AG09319 (cell line): ENCODE measurements around the gene SH3GL1.

Source experiments
- DNase-seq: peaks from one replicate; pipeline ENCODE4 v3.0.0-alpha.2; 2010; ENCODE audit warnings: low read depth; ENCODE audit errors: extremely low read depth
- CTCF ChIP-seq: IDR thresholded peaks from 2 replicates; pipeline ENCODE4 v1.5.1; 2011; ENCODE audit warnings: low read depth, mild to moderate bottlenecking, inconsistent platforms, low read length, moderate library complexity

The SH3GL1 gene

GRCh38 chr19:4430760-4431159, 30.4 kb upstream of the SH3GL1 start:
- no peak for TF ChIP-seq CTCF
- DNase-seq = no peak

GRCh38 chr19:4429771-4430171, 29.4 kb upstream of the SH3GL1 start:
- DNase-seq = no peak

GRCh38 chr19:4429256-4429655, 28.9 kb upstream of the SH3GL1 start:
- TF ChIP-seq CTCF = no peak
- DNase-seq = no peak

More at GRCh38 chr19:4429771-4430171, 29.4 kb upstream of the SH3GL1 start:
- no peak for TF ChIP-seq CTCF

- no peak for DNase-seq
- TF ChIP-seq CTCF = no peak
Measured at GRCh38 chr19:4428326-4428975, 28.1 kb upstream of the SH3GL1 start.

GRCh38 chr19:4425537-4425936, 25.2 kb upstream of the SH3GL1 start:
- TF ChIP-seq CTCF = no peak
- DNase-seq = peak; percentile 34

GRCh38 chr19:4423416-4424126, 23.2 kb upstream of the SH3GL1 start:
- TF ChIP-seq CTCF = no peak
- no peak for DNase-seq

- no peak for DNase-seq
- TF ChIP-seq CTCF = no peak
Measured at GRCh38 chr19:4416268-4416667, 15.9 kb upstream of the SH3GL1 start.
